Cardiac muscle cell (in vitro differentiated cells and primary cell): ENCODE results near the gene SLC25A45. TPM values are rescaled to one million over a fixed set of nuclear protein-coding genes. Genes with fewer than 3 reads are reported as not detected.

Experiments
- DNase-seq, 2 donors: peaks; one replicate each; pipeline versions ENCODE4 v3.0.0 to v3.0.0-alpha.2; 2010 to 2017; ENCODE audit warnings: low read depth in 1 of 2, low spot score in 1 of 2
- H3K27ac ChIP-seq: fragments of 200-600 bp; sonication (generic); 2 replicates; pipeline ENCODE4 v1.5.1; 2016
- H3K27me3 ChIP-seq: fragments of 200-600 bp; sonication (generic); 2 replicates; pipeline ENCODE4 v1.6.0; 2016; ENCODE audit warnings: control low read depth
- H3K36me3 ChIP-seq: fragments of 200-600 bp; sonication (generic); 2 replicates; pipeline ENCODE4 v1.5.1; 2016; ENCODE audit warnings: control low read depth
- H3K4me1 ChIP-seq: fragments of 200-600 bp; sonication (generic); 2 replicates; pipeline ENCODE4 v1.8.1; 2017; ENCODE audit warnings: low read depth, mild to moderate bottlenecking, mixed run types
- H3K4me3 ChIP-seq: fragments of 200-600 bp; sonication (generic); 2 replicates; pipeline ENCODE4 v1.5.1; 2016; ENCODE audit warnings: mild to moderate bottlenecking
- H3K9me3 ChIP-seq: fragments of 200-600 bp; sonication (generic); 2 replicates; pipeline ENCODE4 v1.5.1; 2017; ENCODE audit warnings: low read depth, mild to moderate bottlenecking, control low read depth
- polyA plus RNA-seq: library from polyadenylated mRNA; unstranded; fragments of >200 nt; fragmentation: Nextera tagmentation; extraction: Ambion mirVana; gene quantifications from 2 replicates; pipeline ENCODE4 v1.2.1, GENCODE V29; 2016
- total RNA-seq: library from RNA; depleted of rRNA; stranded (reverse); fragments of >200 nt; gene quantifications from 2 replicates; pipeline ENCODE4 v1.2.3, GENCODE V29; 2016
- TF ChIP-seq, protein P1 (sequence below): IDR thresholded peaks from 2 replicates; pipeline ENCODE4 v1.5.1; 2012; ENCODE audit warnings: low read depth, mild to moderate bottlenecking, low read length

Gene SLC25A45
- total and polyA plus RNA-seq, 2 experiments from 2014 or later, result 4.8 to 10.5 TPM

DNA sequence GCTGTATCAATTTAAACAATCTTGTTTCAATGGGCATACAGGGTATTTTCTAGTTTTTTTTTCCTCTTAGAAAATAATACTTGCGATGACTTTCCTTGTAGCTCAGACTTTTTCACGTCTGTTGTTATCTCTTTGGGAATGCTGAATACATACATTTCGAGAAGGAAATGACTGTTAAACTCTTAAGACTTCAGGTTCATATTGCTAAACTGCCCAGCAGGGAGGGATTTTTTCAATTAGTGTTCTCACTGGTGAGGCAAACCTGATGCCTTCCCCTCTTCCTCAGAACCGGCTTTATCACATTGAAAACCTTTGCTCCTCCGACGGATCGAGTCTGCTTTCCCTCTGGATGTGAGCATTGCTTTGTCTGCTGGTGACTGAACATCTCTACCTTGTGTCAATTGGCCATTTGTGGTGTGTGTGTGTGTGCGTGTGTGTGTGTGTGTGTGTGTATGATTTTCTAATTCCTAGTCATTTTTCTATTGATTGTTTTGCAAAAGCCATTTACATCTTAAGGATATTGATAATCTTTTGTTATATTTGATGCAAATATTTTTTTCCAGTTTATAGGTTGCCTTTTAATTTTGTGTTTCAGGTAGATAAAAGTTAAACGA is 46.7 kb upstream of the SLC25A45 start:
- H3K27ac ChIP-seq, result no peak overlapping the region
- H3K9me3 ChIP-seq, result no peaks in the 10 kb centered on the region
- DNase-seq, result peak in 1 of 2 donors; percentile 79
- peaks cover 47% of the 10 kb centered on the region for H3K4me1 ChIP-seq
- H3K36me3 ChIP-seq, result no peaks in the 10 kb centered on the region
- no peak overlapping the region for H3K4me3 ChIP-seq
- H3K27me3 ChIP-seq, result no peaks in the 10 kb centered on the region
- TF ChIP-seq, protein P1, sequence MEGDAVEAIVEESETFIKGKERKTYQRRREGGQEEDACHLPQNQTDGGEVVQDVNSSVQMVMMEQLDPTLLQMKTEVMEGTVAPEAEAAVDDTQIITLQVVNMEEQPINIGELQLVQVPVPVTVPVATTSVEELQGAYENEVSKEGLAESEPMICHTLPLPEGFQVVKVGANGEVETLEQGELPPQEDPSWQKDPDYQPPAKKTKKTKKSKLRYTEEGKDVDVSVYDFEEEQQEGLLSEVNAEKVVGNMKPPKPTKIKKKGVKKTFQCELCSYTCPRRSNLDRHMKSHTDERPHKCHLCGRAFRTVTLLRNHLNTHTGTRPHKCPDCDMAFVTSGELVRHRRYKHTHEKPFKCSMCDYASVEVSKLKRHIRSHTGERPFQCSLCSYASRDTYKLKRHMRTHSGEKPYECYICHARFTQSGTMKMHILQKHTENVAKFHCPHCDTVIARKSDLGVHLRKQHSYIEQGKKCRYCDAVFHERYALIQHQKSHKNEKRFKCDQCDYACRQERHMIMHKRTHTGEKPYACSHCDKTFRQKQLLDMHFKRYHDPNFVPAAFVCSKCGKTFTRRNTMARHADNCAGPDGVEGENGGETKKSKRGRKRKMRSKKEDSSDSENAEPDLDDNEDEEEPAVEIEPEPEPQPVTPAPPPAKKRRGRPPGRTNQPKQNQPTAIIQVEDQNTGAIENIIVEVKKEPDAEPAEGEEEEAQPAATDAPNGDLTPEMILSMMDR, result no peak

DNA sequence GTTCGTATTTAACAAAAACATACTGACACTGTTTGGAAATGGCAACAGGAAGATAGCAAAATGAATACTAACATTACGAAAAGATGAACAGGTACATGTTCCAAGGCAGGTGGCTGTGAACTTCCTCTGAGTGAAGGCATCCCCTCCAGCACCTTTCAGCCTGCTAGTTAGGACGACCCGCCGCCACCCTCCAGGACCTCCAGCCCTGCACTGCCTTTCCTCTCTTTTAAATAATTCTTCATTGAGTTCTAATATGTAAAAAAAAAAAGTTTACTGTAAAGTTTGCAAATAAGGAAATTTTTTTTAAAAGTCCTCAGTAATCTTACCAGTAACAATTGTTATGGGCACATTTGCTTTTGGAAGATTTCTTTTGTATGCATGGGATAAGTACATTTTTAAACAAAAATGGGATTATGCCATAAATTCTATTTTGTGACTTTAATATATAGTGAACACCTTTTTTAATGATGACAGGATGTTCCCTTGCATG is 46.2 kb upstream of the SLC25A45 start:
- no peak overlapping the region for H3K4me3 ChIP-seq
- no peak overlapping the region for H3K27ac ChIP-seq

DNA sequence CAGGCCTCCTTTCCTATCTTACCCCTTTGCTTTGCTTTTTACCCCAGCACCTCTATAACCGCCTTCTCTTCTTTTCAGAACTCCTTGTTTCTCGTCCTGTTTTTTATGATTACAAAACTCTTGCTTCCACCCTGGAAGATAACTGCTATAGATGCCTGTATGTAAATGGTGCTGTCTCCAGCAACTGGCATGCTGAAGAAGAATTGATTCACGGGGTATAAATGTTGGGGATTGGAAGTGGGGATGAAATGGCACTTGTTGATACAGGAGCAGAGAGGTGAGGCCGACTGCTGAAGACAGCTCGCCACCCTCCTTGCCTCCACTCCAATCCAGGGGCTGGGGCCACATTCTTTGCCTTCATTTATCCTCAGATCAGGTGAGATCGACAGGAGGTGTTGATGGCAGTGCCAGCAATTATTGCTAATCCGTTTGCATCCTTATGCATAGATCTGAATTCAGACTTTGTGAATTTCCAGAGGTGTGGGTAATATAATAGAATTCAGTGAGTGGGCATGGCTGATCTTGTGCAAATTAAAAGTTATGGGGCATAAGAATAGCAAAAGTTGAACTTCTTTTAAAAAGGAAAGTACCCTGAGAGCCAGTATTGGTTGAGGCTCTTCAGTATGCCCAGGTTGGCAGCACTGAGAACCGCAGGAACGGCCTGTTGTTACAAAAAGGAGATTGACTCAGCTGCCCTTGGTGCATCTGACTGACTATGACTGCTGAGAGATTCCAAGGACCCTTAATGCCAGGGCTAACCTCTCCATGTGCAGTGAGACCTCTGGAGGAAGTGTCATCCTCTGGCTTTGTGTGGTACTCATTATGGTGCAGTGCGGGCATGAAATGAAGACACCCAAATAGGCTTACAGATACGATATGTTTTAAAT is 45.5 kb upstream of the SLC25A45 start:
- Histone ChIP-seq H3K27ac (no peak overlapping the region), H3K27me3 (no peaks in the 10 kb centered on the region), H3K36me3 (no peaks in the 10 kb centered on the region), H3K4me3 (no peak overlapping the region), H3K9me3 (no peaks in the 10 kb centered on the region), H3K4me1 (peaks cover 58% of the 10 kb centered on the region)
- peak in 1 of 2 donors; percentile 85 for DNase-seq
- TF ChIP-seq, protein P1, result no peak

More for the DNA sequence above, 46.2 kb upstream of the SLC25A45 start:
- no peak for DNase-seq
- no peaks in the 10 kb centered on the region for H3K27me3 ChIP-seq
- no peaks in the 10 kb centered on the region for H3K9me3 ChIP-seq
- TF ChIP-seq, protein P1, result no peak
- H3K36me3 ChIP-seq, result no peaks in the 10 kb centered on the region
- peaks cover 51% of the 10 kb centered on the region for H3K4me1 ChIP-seq

DNA sequence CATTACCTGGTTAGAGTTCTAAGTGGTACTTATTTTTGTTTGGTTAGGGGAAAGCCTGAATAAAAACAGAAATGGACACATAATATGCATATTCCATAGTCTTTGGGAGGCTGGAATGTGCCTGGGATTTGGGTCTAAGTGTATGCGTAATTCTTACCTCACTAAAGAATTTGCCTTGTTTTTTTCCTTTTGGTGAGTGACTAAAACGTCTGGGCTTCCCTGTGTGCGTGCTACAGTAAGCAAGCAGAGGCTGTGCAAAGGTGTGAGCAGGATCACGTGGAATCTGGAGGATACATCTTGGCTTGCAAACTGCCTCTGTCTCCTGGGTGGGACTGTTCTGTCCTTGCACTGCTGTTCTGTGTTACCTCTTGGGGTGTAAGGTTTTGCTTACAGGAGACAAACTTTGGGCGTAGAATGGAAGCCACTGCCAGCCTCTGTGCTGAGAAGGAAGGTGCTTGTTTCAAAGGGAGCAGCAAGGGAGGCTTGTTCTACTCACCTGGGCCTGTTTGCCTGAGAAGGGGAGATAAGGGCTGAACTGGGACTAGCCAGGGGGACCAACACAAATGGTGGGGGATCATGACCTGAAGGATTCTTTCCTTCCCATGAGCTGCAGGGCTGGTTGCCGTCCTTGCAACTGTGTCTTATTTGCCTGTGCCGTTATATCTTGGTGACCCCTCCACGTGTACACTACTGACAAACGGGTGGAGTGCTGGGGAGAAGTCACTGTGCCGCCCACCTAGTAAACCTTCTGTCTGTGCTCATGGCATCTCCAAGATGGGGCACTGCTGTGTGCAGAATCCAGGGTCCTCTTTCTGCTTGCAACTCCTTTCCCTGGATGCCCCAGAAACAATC is 44.6 kb upstream of the SLC25A45 start:
- no peak overlapping the region for H3K27ac ChIP-seq

More for the DNA sequence above, 44.6 kb upstream of the SLC25A45 start:
- Histone ChIP-seq H3K27me3 (no peaks in the 10 kb centered on the region), H3K9me3 (no peaks in the 10 kb centered on the region), H3K4me1 (peaks cover 64% of the 10 kb centered on the region), H3K36me3 (no peaks in the 10 kb centered on the region), H3K4me3 (no peak overlapping the region)
- TF ChIP-seq, protein P1, result no peak
- peak in 1 of 2 donors; percentile 87 for DNase-seq
